GF-D8 (cell line): ENCODE data around the gene ZBTB47.

Source experiments
- DNase-seq: peaks from one replicate; lab custom pipeline; 2025; lab: John Stamatoyannopoulos, UW

Gene ZBTB47

GRCh38 chr3:42665050-42665878 is 11.8 kb downstream of the ZBTB47 start:
- no peak for DNase-seq

DNA sequence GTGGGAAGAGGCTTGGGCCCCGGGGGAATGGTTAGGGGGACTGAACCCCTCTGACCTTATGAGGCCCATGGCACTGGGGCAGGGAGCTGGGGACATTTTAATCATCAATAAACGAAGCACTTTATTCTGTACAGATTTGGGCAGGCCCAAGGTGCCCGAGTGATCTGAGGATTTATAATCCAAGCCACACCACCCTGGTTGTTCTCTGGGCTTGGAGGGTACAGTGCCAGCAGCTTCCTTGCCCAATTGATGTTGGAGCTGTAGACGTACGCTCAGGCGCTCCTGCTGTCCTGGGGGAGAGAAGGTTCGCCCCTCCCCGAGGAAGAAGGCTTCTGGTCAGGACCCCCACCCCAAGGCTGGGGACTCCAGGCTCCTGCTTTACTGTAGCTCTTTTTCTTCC is 12.5 kb downstream of the ZBTB47 start:
- no peak for DNase-seq

DNA sequence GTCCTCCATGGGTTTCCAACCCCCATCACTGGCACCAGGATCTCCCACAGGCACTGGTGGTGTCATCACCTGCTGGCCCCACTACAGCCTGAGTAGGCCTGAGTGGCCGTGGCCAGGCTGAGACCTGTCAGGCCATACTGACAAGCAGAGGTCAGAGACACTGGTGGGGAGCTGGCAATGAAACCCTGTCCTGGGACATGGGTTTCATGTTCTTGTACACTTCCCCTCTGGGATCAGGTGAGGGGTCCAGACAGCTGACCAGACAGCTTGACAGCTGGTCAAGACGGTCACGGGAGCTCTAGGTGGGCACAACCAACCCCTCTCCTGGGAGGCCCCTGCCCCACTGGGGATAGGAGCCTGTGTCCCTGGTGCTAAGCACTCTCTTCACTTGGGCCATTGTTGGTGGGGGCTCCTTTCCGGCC is 13.1 kb downstream of the ZBTB47 start:
- no peak for DNase-seq

- no peak for DNase-seq
These were observed 13.6 kb downstream of the ZBTB47 start for GRCh38 chr3:42667096-42667522.

DNA sequence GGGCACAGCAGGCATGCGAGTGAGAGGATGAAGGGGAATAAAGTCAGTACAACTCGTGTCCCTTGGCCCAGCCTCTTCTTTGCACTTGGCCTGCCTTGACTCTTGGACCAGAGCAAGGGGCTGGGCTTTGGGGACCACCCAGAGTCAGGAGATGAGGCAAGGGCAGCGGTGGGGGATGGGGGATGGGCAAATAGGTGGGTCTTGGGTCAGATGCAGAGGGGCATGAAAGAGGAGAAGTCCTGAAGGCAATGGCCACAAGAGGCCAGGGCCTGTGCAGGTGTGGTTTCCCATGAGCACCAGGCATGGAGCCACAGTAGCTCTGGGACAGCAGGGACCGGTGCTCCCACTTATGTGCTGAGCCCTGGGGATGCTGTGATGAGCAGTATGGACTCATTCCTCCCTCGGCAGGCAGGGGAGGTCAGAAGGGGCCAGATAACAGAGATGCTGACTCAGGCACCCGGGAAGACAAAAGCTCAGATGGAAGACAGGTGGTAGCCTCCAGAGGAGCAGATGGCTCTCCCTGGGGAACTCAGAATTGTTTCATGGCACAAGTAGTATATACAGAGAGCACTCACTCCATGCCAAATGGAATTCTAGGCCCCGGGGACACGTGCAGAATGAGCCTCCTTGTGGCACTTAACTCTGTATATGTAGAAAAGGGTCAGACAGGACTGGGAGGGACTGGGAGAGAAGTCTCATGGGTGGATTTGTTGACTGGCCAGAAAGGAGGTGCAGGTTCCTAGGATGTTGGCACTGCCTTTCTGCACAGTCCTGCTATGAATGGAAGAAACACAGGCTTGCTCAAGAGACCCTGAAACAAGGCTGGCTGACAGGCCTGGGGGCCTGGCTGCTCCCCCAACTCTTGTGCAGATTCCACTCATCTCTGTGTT is 14.3 kb downstream of the ZBTB47 start:
- DNase-seq, result no peak

DNA sequence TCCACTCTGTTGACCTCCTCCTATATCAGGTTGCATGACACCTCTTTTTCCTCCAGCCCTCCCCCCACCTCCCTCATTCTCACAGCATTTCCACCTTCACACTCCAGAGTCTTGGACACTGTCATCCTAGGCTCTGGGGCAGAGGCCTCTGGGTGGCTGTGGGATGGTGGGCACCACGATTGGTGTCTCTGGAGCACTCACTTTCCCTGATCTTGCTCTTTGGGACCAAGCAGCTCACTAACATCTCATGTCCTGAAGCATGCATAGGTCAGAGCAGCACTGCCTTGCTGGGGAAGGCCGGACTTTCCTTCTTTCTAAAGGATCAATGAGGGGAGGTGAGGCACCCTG is 14.9 kb downstream of the ZBTB47 start:
- DNase-seq, result no peak

GRCh38 chr3:42668793-42669217 is 15.3 kb downstream of the ZBTB47 start:
- no peak for DNase-seq

GRCh38 chr3:42670051-42670576 is 16.6 kb downstream of the ZBTB47 start:
- no peak for DNase-seq

DNA sequence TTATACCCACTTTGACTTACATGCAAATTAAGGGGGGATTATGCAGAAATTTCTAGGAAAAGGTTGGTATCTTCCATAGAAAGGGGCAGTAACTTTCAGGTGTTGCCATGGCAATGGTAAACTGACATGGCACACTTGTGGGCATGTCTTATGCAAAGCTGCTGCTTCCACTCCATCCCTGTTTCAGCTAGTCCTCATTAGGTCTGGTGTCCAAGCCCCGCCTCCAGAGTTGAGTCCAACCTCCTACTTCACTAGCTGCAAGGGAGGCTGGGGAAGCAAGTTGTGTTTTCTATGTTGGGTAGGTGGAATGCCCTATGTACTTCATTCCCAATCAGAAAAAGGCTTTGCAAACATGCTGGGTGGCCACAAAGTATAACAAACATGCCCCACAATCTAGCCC is 17.2 kb downstream of the ZBTB47 start:
- no peak for DNase-seq

GRCh38 chr3:42672515-42672914 is 19.0 kb downstream of the ZBTB47 start:
- DNase-seq, result no peak

DNA sequence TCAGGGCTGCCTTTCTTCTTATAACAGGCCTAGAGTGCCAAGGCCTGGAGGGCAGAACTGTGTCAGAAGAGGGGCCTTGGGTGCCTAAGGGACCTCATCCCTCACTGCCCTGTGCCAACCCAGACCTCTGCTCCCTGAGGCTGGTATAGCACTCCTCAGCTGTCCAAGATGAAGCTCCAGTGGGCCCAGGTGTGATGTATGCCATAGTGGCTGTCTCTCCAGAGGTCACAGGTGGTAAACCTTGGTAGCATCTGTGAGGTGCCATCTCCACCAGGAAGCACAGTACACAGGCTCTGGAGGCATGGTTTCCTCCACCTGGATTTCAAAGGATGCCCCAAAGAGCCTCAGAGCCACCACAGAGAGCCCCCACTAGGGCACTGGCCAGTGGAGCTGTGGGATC is 19.6 kb downstream of the ZBTB47 start:
- DNase-seq, result no peak

DNA sequence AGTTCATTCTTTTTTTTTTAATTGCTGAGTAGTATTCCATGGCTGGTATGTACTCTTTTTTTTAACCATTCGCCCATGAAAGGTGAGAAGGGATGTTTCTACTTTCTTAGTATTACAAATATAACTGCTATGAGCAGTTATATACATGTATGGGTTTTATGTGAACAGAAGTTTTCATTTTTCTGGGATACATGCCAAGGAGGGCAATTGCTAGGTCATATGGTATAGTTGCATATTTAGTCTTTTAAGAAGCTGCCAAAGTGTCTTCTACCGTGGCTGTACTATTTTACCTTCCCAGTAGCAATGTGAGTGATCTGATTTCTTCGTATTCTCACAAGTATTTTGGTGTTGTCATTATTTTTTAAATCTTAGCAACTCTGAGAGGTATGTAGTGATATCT is 20.6 kb downstream of the ZBTB47 start:
- DNase-seq, result no peak

DNA sequence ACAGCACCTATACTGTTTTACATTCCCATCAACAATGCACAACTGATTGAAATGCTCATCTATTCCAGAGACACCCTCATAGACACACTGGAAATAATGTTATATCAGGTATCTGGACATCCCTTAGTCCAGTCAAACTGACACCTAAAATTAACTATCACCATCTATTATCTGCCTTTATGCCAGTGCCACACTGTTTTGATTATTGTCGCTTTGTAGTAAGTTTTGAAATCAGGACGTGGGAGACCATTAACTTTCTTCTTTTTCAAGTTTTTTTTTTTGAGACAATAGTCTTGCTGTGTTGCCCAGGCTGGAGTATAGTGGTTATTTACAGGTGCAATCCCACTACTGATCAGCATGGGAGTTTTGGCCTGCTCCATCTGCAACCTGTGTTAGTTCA is 22.4 kb downstream of the ZBTB47 start:
- DNase-seq, result no peak

DNA sequence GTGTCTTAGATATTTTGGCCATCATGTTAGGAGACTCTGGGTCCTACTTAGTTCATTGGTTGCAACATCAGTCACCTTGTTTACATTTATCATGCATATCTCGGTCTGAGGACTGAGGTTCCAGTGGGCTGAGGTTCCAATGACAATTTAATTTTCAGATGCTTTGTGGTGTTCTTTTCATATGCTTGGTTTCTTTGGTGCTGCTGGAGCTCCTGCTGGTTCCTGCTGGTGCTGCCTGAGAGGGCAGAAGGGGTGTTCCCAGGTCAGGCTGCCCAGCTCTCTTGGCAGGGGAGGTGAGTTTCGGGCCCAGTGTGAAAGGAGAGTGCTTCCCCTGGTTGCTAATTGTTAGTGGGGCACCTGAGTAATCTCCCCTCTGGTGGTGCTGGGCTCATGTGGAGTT is 24.9 kb downstream of the ZBTB47 start:
- DNase-seq, result no peak

DNA sequence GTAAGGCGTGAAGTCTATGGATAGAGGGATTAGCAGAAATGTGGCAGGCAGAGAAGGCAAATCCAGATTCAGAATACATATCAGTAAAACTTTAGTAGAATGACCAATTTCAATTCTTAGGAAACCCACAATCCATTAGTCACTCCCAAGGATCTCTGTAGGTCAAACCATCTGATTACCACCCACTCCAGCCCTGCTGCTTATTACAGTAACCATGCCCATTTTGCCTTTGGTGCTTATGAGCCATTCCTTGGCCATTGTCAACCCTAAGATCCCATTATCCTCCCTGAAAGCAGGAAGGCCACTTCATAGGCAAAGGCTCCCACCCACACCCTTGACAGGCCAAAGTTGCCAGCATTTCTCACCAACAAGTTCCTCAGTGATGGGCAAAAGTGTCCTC is 26.8 kb downstream of the ZBTB47 start:
- no peak for DNase-seq

DNA sequence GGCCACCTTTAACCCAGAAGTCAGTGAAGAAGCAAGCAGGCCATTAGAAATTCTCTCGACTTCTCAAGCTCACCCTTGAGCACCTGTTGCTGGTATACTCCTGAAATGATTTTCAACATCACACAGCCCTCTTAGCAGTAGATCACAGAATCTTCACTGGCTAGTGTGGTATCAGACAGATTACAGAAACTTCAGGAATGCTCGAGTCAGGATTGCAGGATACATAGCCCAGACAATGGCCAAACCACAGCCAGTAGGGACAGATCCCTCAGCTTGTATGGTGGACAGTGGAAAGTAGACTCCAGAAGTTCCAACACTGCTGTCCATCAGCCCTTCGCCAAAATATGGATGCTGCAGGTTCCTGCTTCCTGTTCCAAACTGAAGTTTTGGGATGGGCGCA is 27.3 kb downstream of the ZBTB47 start:
- no peak for DNase-seq

DNA sequence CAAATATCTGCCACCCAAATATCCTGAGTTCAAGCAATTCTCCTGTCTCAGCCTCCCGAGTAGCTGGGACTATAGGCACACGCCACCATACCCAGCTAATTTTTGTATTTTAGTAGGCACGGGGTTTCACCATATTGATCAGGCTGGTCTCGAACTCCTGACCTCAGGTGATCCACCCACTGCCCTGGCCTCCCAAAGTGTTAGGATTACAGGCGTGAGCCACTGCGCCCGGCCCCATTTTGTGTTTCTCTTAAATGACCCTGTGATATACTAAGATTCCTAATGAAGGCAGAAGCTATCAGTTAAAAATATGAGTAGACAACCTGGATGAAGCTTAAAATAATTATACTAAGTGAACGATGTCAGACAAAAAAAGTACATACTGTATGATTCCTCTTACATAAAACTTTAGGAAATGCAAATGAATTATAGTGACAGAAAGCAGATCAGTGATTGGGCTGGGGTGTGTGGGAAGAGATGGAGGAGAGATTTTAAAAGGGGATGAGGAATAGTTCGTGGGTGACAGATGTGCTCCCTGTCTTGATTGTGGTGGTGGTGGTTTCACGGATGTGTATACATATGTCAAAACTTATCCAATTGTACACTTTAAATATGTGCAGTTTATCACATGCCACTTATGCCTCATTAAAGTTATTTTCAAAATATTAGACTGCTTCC is 28.0 kb downstream of the ZBTB47 start:
- no peak for DNase-seq

GRCh38 chr3:42682301-42683070 is 29.0 kb downstream of the ZBTB47 start:
- no peak for DNase-seq

GRCh38 chr3:42683875-42684598 is 30.5 kb downstream of the ZBTB47 start:
- DNase-seq, result no peak

GRCh38 chr3:42684632-42685362 is 31.3 kb downstream of the ZBTB47 start:
- DNase-seq, result no peak
